Kidney (tissue), 14 donors: ENCODE measurements around the gene FBXO28. TPM values are rescaled to one million over a fixed set of nuclear protein-coding genes. Genes with fewer than 3 reads are reported as not detected.

Source experiments
- DNase-seq, 5 donors: peaks; one replicate each; pipeline ENCODE4 v3.0.0-alpha.2; 2013 to 2020
- FAIRE-seq: peaks from 2 replicates; lab custom pipeline; 2012; peaks lifted over from hg19 to GRCh38; lab: Jason Lieb, UNC
- H3K27ac ChIP-seq, 2 donors: one replicate each; pipeline ENCODE4 v1.7.0; 2013; ENCODE audit warnings: low read depth in 2 of 2, low read length in 2 of 2, inconsistent platforms in 1 of 2
- H3K27me3 ChIP-seq: one replicate; pipeline ENCODE4 v1.7.1; 2013; ENCODE audit warnings: low read length, inconsistent platforms; ENCODE audit not compliant: control insufficient read depth, insufficient read depth
- H3K36me3 ChIP-seq, 3 donors: one replicate each; pipeline versions ENCODE4 v1.7.0 to v1.7.1; 2013; ENCODE audit warnings: low read length in 3 of 3, control low read depth in 1 of 3, inconsistent platforms in 1 of 3; ENCODE audit not compliant: insufficient read depth in 3 of 3, control insufficient read depth in 2 of 3
- H3K4me1 ChIP-seq, 3 donors: one replicate each; pipeline versions ENCODE4 v1.7.0 to v1.7.1; 2013; ENCODE audit warnings: low read length in 3 of 3, inconsistent platforms in 1 of 3, low read depth in 1 of 3; ENCODE audit not compliant: control insufficient read depth in 2 of 3, insufficient read depth in 2 of 3
- H3K4me3 ChIP-seq, 3 donors: one replicate each; pipeline versions ENCODE4 v1.7.0 to v1.8.1; 2013; ENCODE audit warnings: low read length in 3 of 3, control low read depth in 1 of 3, inconsistent platforms in 1 of 3
- H3K9ac ChIP-seq, 3 donors: one replicate each; pipeline versions ENCODE4 v1.7.0 to v1.7.1; 2013; ENCODE audit warnings: low read length in 3 of 3, control low read depth in 1 of 3, inconsistent platforms in 1 of 3
- H3K9me3 ChIP-seq, 3 donors: one replicate each; pipeline versions ENCODE4 v1.7.0 to v1.7.1; 2013; ENCODE audit warnings: low read length in 3 of 3, control low read depth in 1 of 3, inconsistent platforms in 1 of 3; ENCODE audit not compliant: control insufficient read depth in 2 of 3, insufficient read depth in 1 of 3
- CTCF ChIP-seq: IDR thresholded peaks from 3 replicates; pipeline ENCODE4 v1.5.1; 2012; ENCODE audit warnings: mild to moderate bottlenecking, moderate library complexity, borderline replicate concordance; ENCODE audit not compliant: insufficient read depth; ENCODE audit errors: extremely low read depth
- intact Hi-C: fragments of 100-400 bp; cut with DNase I; formaldehyde crosslinking; loops from one replicate; pipeline ENCODE4 v1.11.1; 2022
- polyA plus RNA-seq: library from polyadenylated mRNA; stranded (reverse); fragments of 350-450 nt; fragmentation: Illumina TruSeq; extraction: RNeasy Lipid Tissue Mini Kit (QIAGEN cat#74804); gene quantifications from one replicate; pipeline ENCODE4 v1.2.3, GENCODE V29; 2014; ENCODE audit warnings: low read depth, low replicate concordance; ENCODE audit not compliant: insufficient read depth
- total RNA-seq: library from RNA; stranded (reverse); fragmentation: NEBNext Ultra II Directional; extraction: Animal tissue kit (Norgen Biotek cat#: 25700); gene quantifications from one replicate; pipeline ENCODE4 v1.2.1, GENCODE V29; 2021
- donor health status: control.
- donor health status: control.
- donor health status: control.
- donor health status: control.
- donor health status: control.
- donor health status: DM: yes; HTN: yes; CAD: no.
- donor health status: Normal renal cell carcinoma (clear cell type).

The FBXO28 gene
- total and polyA plus RNA-seq, 2 donors from 2014 or later = 8.8 to 31.4 TPM

GRCh38 chr1:224133741-224134299, 19.9 kb downstream of the FBXO28 start:
- no peaks in the 10 kb centered on the region for H3K27me3 ChIP-seq
- H3K4me1 ChIP-seq = no peaks in the 10 kb centered on the region
- no peaks in the 10 kb centered on the region for H3K9me3 ChIP-seq
- H3K27ac ChIP-seq = no peak overlapping the region
- FAIRE-seq = no peak
- no peak for TF ChIP-seq CTCF
- DNase-seq = no peak
- peaks cover 13 to 33% (median 18%) of the 10 kb centered on the region in 3 donors for H3K36me3 ChIP-seq
- H3K9ac ChIP-seq = no peak overlapping the region
- intact Hi-C loops = no loop called here
- H3K4me3 ChIP-seq = no peak overlapping the region

GRCh38 chr1:224137518-224137917, 23.6 kb downstream of the FBXO28 start:
- Histone ChIP-seq H3K27ac (no peak overlapping the region), H3K9ac (no peak overlapping the region), H3K9me3 (no peaks in the 10 kb centered on the region), H3K36me3 (peaks cover 4 to 13% (median 8%) of the 10 kb centered on the region in 3 donors), H3K4me3 (no peak overlapping the region), H3K4me1 (no peaks in the 10 kb centered on the region), H3K27me3 (no peaks in the 10 kb centered on the region)
- TF ChIP-seq CTCF = no peak
- intact Hi-C loops = no loop called here
- DNase-seq (no peak), FAIRE-seq (no peak)

GRCh38 chr1:224138198-224138597, 24.3 kb downstream of the FBXO28 start:
- H3K27me3 ChIP-seq = no peaks in the 10 kb centered on the region
- no peak for TF ChIP-seq CTCF
- H3K4me3 ChIP-seq = no peak overlapping the region
- DNase-seq (no peak), FAIRE-seq (no peak)
- H3K27ac ChIP-seq = no peak overlapping the region
- H3K4me1 ChIP-seq = no peaks in the 10 kb centered on the region
- intact Hi-C loops = no loop called here
- H3K36me3 ChIP-seq = peaks cover 0 to 7% (median 4%) of the 10 kb centered on the region in 3 donors
- H3K9me3 ChIP-seq = no peaks in the 10 kb centered on the region
- H3K9ac ChIP-seq = no peak overlapping the region

GRCh38 chr1:224141693-224142092, 27.8 kb downstream of the FBXO28 start:
- H3K4me3 ChIP-seq = no peak overlapping the region
- intact Hi-C loops = no loop called here
- TF ChIP-seq CTCF = no peak
- DNase-seq = no peak
- no peaks in the 10 kb centered on the region for H3K27me3 ChIP-seq
- H3K4me1 ChIP-seq = no peaks in the 10 kb centered on the region
- no peak for FAIRE-seq
- H3K27ac ChIP-seq = no peak overlapping the region
- peaks cover 0 to 7% (median 4%) of the 10 kb centered on the region in 3 donors for H3K36me3 ChIP-seq
- H3K9me3 ChIP-seq = no peaks in the 10 kb centered on the region
- no peak overlapping the region for H3K9ac ChIP-seq
